Gastroesophageal sphincter (tissue), 3 donors: Measurements from ENCODE around the gene C12orf56.

Experiments used
- CTCF ChIP-seq, 4 experiments: fragments of 200-600 bp in 2 of 4; fragments of 450-650 bp in 2 of 4; sonication (generic) in 1 of 4; IDR thresholded peaks; one replicate each; pipeline ENCODE4 v1.5.1; 2017 to 2019; ENCODE audit warnings: antibody characterized with exemption in 4 of 4, mild to moderate bottlenecking in 2 of 4, moderate library complexity in 2 of 4
- POLR2A ChIP-seq, 2 donors: fragments of 450-650 bp; IDR thresholded peaks; one replicate each; pipeline ENCODE4 v1.6.1; 2017; ENCODE audit warnings: antibody characterized with exemption in 2 of 2, mild to moderate bottlenecking in 2 of 2, moderate library complexity in 1 of 2
- POLR2AphosphoS5 ChIP-seq: sonication (generic); formaldehyde crosslinking; IDR thresholded peaks from one replicate; pipeline ENCODE4 v1.6.1; 2017; ENCODE audit warnings: antibody characterized with exemption

DNA sequence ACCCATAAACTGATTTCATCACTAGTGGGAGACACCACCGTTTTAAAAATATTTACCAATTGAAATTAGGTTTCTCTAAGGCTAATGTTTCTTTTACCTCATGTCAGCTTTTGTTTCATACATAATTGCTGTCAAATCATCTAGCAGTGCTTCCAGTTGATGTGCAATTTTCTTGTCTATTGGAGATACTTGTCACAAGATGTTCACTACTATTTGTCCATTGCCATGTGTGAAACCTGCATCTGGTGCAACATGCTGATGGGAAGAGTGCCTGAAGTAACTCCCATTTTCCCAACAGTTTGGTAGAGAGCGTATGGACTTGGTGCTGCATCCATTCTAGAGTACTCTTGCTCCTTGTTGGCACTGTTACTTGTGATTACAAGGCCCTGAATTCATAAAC, 23.3 kb upstream of the C12orf56 start:
- TF ChIP-seq POLR2AphosphoS5 (no peak), CTCF (IDR thresholded peaks at IDR 0.05) (no peak), POLR2A (IDR thresholded peaks at IDR 0.05) (no peak)
